H1 (cell line): ENCODE measurements around the gene SOX2. TPM values are rescaled to one million over a fixed set of nuclear protein-coding genes. Genes with fewer than 3 reads are reported as not detected.

Source experiments
- CTCF ChIA-PET: fragments of 300-600 bp; sonication (Branson Sonifier 250); formaldehyde crosslinking; loops from one replicate; lab custom pipeline; 2021; ENCODE audit not compliant: partially characterized antibody; lab: Charles Lee
- POLR2A ChIA-PET: fragments of 300-600 bp; sonication (Branson Sonifier 250); formaldehyde crosslinking; loops from one replicate; lab custom pipeline; 2021; ENCODE audit warnings: inconsistent platforms; ENCODE audit not compliant: partially characterized antibody; lab: Charles Lee
- DNase-seq, 2 experiments: peaks; one replicate each; pipeline versions ENCODE4 v3.0.0 to v3.0.0-alpha.2; 2010 to 2022; ENCODE audit warnings: low spot score in 2 of 2, low read depth in 1 of 2, mixed read lengths in 1 of 2
- FAIRE-seq: peaks from 2 replicates; lab custom pipeline; 2011; peaks lifted over from hg19 to GRCh38; lab: Jason Lieb, UNC
- H2AFZ ChIP-seq: 2 replicates; pipeline ENCODE4 v1.8.1; 2012; ENCODE audit warnings: low read length, inconsistent platforms
- H2AK5ac ChIP-seq: 2 replicates; pipeline ENCODE4 v1.6.1; 2013; ENCODE audit warnings: low read depth, low read length
- H2BK120ac ChIP-seq: replicated peaks from 2 replicates; pipeline ENCODE3; 2013; ENCODE audit warnings: low read depth, low read length, inconsistent platforms
- H2BK12ac ChIP-seq: 2 replicates; pipeline ENCODE4 v1.6.1; 2013; ENCODE audit warnings: low read depth, low read length
- H2BK15ac ChIP-seq: 2 replicates; pipeline ENCODE4 v1.6.1; 2013; ENCODE audit warnings: low read length
- H2BK20ac ChIP-seq: 2 replicates; pipeline ENCODE4 v1.6.1; 2013; ENCODE audit warnings: low read length
- H2BK5ac ChIP-seq: 2 replicates; pipeline ENCODE4 v1.6.1; 2013; ENCODE audit warnings: low read depth, low read length
- H3K14ac ChIP-seq: 2 replicates; pipeline ENCODE4 v1.6.1; 2013; ENCODE audit warnings: inconsistent platforms; ENCODE audit not compliant: insufficient read length
- H3K18ac ChIP-seq: 2 replicates; pipeline ENCODE4 v1.6.1; 2013; ENCODE audit warnings: low read length; ENCODE audit errors: extremely low read depth
- H3K23ac ChIP-seq: 2 replicates; pipeline ENCODE4 v1.6.1; 2013; ENCODE audit warnings: inconsistent platforms; ENCODE audit not compliant: insufficient read length
- H3K23me2 ChIP-seq: 2 replicates; pipeline ENCODE4 v1.6.1; 2013; ENCODE audit warnings: low read depth, low read length
- H3K27ac ChIP-seq: 2 replicates; pipeline ENCODE4 v1.6.1; 2011; ENCODE audit warnings: low read depth, low read length, inconsistent platforms
- H3K27me3 ChIP-seq, 4 experiments: replicated peaks in 1 of 4; 1 replicate in 1 of 4; 2 replicates in 3 of 4; pipeline versions ENCODE4 v1.6.1 to v1.8.1; 2011 to 2013; ENCODE audit warnings: low read length in 3 of 4, mild to moderate bottlenecking in 3 of 4, inconsistent platforms in 2 of 4, mixed read lengths in 2 of 4, moderate library complexity in 1 of 4; ENCODE audit not compliant: control insufficient read depth in 3 of 4, insufficient read depth in 3 of 4; ENCODE audit errors: extremely low read depth in 1 of 4
- H3K36me3 ChIP-seq, 4 experiments: 2 replicates each; pipeline versions ENCODE4 v1.6.1 to v1.8.1; 2011 to 2013; ENCODE audit warnings: mild to moderate bottlenecking in 4 of 4, low read length in 3 of 4, moderate library complexity in 2 of 4, control low read depth in 1 of 4, inconsistent platforms in 1 of 4; ENCODE audit not compliant: insufficient read depth in 4 of 4, control insufficient read depth in 2 of 4
- H3K4ac ChIP-seq: replicated peaks from 2 replicates; pipeline ENCODE3; 2013; ENCODE audit warnings: low read length, low read depth, mixed read lengths, inconsistent platforms; ENCODE audit not compliant: insufficient read length
- H3K4me1 ChIP-seq, 4 experiments: replicated peaks in 1 of 4; 1 replicate in 1 of 4; 2 replicates in 3 of 4; pipeline versions ENCODE4 v1.6.1 to v1.8.1; 2011 to 2013; ENCODE audit warnings: low read length in 3 of 4, inconsistent platforms in 2 of 4, mixed read lengths in 1 of 4; ENCODE audit not compliant: insufficient read depth in 4 of 4, control insufficient read depth in 3 of 4
- H3K4me2 ChIP-seq, 2 experiments: 2 replicates each; pipeline versions ENCODE4 v1.6.1 to v1.8.1; 2011 to 2013; ENCODE audit warnings: low read depth in 2 of 2, low read length in 2 of 2, control low read depth in 1 of 2, inconsistent platforms in 1 of 2, mild to moderate bottlenecking in 1 of 2; ENCODE audit not compliant: insufficient read depth in 1 of 2
- H3K4me3 ChIP-seq, 4 experiments: fragments of 200-600, 300-600 bp in 1 of 4; sonication (generic), shearing (Covaris generic), sonication (Bioruptor Twin) in 1 of 4; 2 replicates each; pipeline versions ENCODE4 v1.5.1 to v1.8.1; 2011 to 2016; ENCODE audit warnings: low read length in 4 of 4, low read depth in 3 of 4, control low read depth in 2 of 4, inconsistent platforms in 2 of 4, mild to moderate bottlenecking in 2 of 4, mixed read lengths in 1 of 4, moderate library complexity in 1 of 4; ENCODE audit not compliant: insufficient read depth in 2 of 4; ENCODE audit errors: extremely low read depth in 1 of 4
- H3K56ac ChIP-seq: replicated peaks from 2 replicates; pipeline ENCODE3; 2013; ENCODE audit warnings: low read depth, mild to moderate bottlenecking, mixed read lengths, low read length, inconsistent platforms; ENCODE audit not compliant: insufficient read length
- H3K79me1 ChIP-seq: 2 replicates; pipeline ENCODE4 v1.6.1; 2013; ENCODE audit warnings: low read depth, low read length, control low read depth
- H3K79me2 ChIP-seq, 2 experiments: 2 replicates each; pipeline versions ENCODE4 v1.6.1 to v1.8.1; 2012 to 2013; ENCODE audit warnings: low read length in 2 of 2, mild to moderate bottlenecking in 2 of 2, inconsistent platforms in 1 of 2; ENCODE audit not compliant: insufficient read depth in 2 of 2, control insufficient read depth in 1 of 2
- H3K9ac ChIP-seq, 4 experiments: replicated peaks in 1 of 4; 1 replicate in 1 of 4; 2 replicates in 3 of 4; pipeline versions ENCODE4 v1.6.1 to v1.8.1; 2011 to 2013; ENCODE audit warnings: low read depth in 3 of 4, low read length in 3 of 4, control low read depth in 2 of 4, mild to moderate bottlenecking in 2 of 4, moderate library complexity in 2 of 4, inconsistent platforms in 1 of 4; ENCODE audit errors: extremely low read depth in 1 of 4
- H3K9me3 ChIP-seq, 2 experiments: 2 replicates each; pipeline versions ENCODE4 v1.6.1 to v1.8.1; 2012 to 2013; ENCODE audit warnings: mild to moderate bottlenecking in 2 of 2, moderate library complexity in 2 of 2, control low read depth in 1 of 2, inconsistent platforms in 1 of 2, low read depth in 1 of 2, low read length in 1 of 2, mixed read lengths in 1 of 2; ENCODE audit not compliant: insufficient read depth in 2 of 2
- H4K20me1 ChIP-seq, 2 experiments: replicated peaks in 1 of 2; 2 replicates each; pipeline versions ENCODE3 to v1.8.1; 2011 to 2013; ENCODE audit warnings: inconsistent platforms in 2 of 2, low read length in 2 of 2, mild to moderate bottlenecking in 1 of 2; ENCODE audit not compliant: insufficient read depth in 2 of 2, control insufficient read depth in 1 of 2
- H4K5ac ChIP-seq: 2 replicates; pipeline ENCODE4 v1.6.1; 2013; ENCODE audit warnings: low read length, low read depth, mixed read lengths, inconsistent platforms; ENCODE audit not compliant: insufficient read length
- H4K8ac ChIP-seq: 2 replicates; pipeline ENCODE4 v1.8.0; 2013; ENCODE audit warnings: mild to moderate bottlenecking, moderate library complexity, low read length, inconsistent platforms; ENCODE audit not compliant: insufficient read depth; ENCODE audit errors: extremely low read depth
- H4K91ac ChIP-seq: replicated peaks from 2 replicates; pipeline ENCODE3; 2013; ENCODE audit warnings: low read length, mixed read lengths, inconsistent platforms; ENCODE audit not compliant: insufficient read length
- BACH1 ChIP-seq: IDR thresholded peaks from 2 replicates; pipeline ENCODE4 v1.6.1; 2012; ENCODE audit warnings: low read length, improper control_type of control experiment
- CBX8 ChIP-seq: fragments of 300-800, 300-1000 bp; sonication (generic); IDR thresholded peaks from 2 replicates; pipeline ENCODE4 v1.7.1; 2016; ENCODE audit warnings: low read depth, low read length, borderline replicate concordance
- CREB1 ChIP-seq: IDR thresholded peaks from 2 replicates; pipeline ENCODE4 v1.6.1; 2012; ENCODE audit warnings: inconsistent platforms
- JUND ChIP-seq: IDR thresholded peaks from 2 replicates; pipeline ENCODE4 v1.6.1; 2011; ENCODE audit warnings: mild to moderate bottlenecking, improper control_type of control experiment, low read length
- KDM5A ChIP-seq: fragments of 200-600 bp; IDR thresholded peaks from 2 replicates; pipeline ENCODE4 v1.7.1; 2012; ENCODE audit warnings: mild to moderate bottlenecking, low read length, inconsistent platforms, mixed read lengths
- POLR2AphosphoS5 ChIP-seq: IDR thresholded peaks from 2 replicates; pipeline ENCODE4 v1.6.1; 2011; ENCODE audit warnings: low read depth, low read length
- POU5F1 ChIP-seq: IDR thresholded peaks from 2 replicates; pipeline ENCODE4 v1.6.1; 2011; ENCODE audit warnings: low read depth, mild to moderate bottlenecking, low read length, moderate library complexity
- SP2 ChIP-seq: IDR thresholded peaks from 2 replicates; pipeline ENCODE4 v1.6.1; 2012; ENCODE audit warnings: mild to moderate bottlenecking, low read length, inconsistent platforms
- SRF ChIP-seq: IDR thresholded peaks from 2 replicates; pipeline ENCODE4 v1.6.1; 2011; ENCODE audit warnings: mild to moderate bottlenecking, low read depth, low read length, moderate library complexity
- YY1 ChIP-seq: IDR thresholded peaks from 2 replicates; pipeline ENCODE4 v1.6.1; 2011; ENCODE audit warnings: low read depth, mild to moderate bottlenecking, low read length
- WGBS, 2 experiments: shearing (Covaris generic) in 1 of 2; methylation state at CpG; one replicate each; pipeline versions ENCODE4 v1.1.6 to v1.1.7; 2013 to 2015; ENCODE audit warnings: low lambda C conversion rate in 2 of 2, mixed read lengths in 2 of 2, inconsistent platforms in 1 of 2, low coverage in 1 of 2, missing lambda C conversion rate in 1 of 2; ENCODE audit not compliant: insufficient replicate concordance in 2 of 2, insufficient coverage in 1 of 2, insufficient read length in 1 of 2; ENCODE audit errors: extremely low coverage in 1 of 2, missing lambda C conversion rate in 1 of 2; 5-methylcytosine and 5-hydroxymethylcytosine counted together
- polyA plus RNA-seq, 7 experiments: library from polyadenylated mRNA; depleted of rRNA in 3 of 7; stranded (reverse) in 5 of 7; unstranded in 2 of 7; fragments of >200 nt in 5 of 7; fragments of 200-250 nt in 2 of 7; gene quantifications; 1 replicate in 5 of 7; 2 replicates in 1 of 7; 4 replicates in 1 of 7; pipeline versions ENCODE4 v1.2.1 to v1.2.3, GENCODE V29; 2011 to 2013; ENCODE audit warnings: missing spikeins in 2 of 7, mixed read lengths in 2 of 7
- total RNA-seq: library from RNA; stranded (reverse); fragmentation: NEBNext Ultra II Directional; extraction: Animal tissue kit (Norgen Biotek cat#: 25700); gene quantifications from 2 replicates; pipeline ENCODE4 v1.2.1, GENCODE V29; 2021

Gene SOX2
- total and polyA plus RNA-seq, 2 of the 8 experiments (the other 6 are each of a cell fraction or from before 2014, with no cell fraction given), result 149 to 247 TPM

- no peak overlapping the region for H3K18ac ChIP-seq
Measured at GRCh38 chr3:181738551-181738950, 26.8 kb downstream of the SOX2 start.

More at GRCh38 chr3:181738551-181738950, 26.8 kb downstream of the SOX2 start:
- DNase-seq, result no peak
- Histone ChIP-seq H3K56ac (no peak overlapping the region), H2BK5ac (no peak overlapping the region), H3K9me3 (no peaks in the 10 kb centered on the region), H3K4me1 (peaks cover 0 to 14% (median 10%) of the 10 kb centered on the region in 4 experiments; a peak in 5 of 7 replicates), H2BK120ac (no peak overlapping the region), H3K23ac (no peak overlapping the region), H2AK5ac (no peak overlapping the region), H3K27ac (no peak overlapping the region), H2BK20ac (no peak overlapping the region), H3K23me2 (peaks cover 1% of the 10 kb centered on the region; the same call in 1 of the 2 replicates), H3K4me2 (no peak overlapping the region), H3K27me3 (peaks cover 0 to 6% (median 4%) of the 10 kb centered on the region in 4 experiments; a peak in 4 of 7 replicates), H3K36me3 (no peaks in the 10 kb centered on the region; a peak in 1 of 8 replicates), H3K9ac (no peak overlapping the region), H4K91ac (no peak overlapping the region), H3K4me3 (no peak overlapping the region), H2BK12ac (no peak overlapping the region), H3K4ac (no peak overlapping the region), H3K79me2 (no peaks in the 10 kb centered on the region), H3K14ac (no peak overlapping the region), H4K8ac (no peak overlapping the region), H4K20me1 (no peaks in the 10 kb centered on the region), H2BK15ac (no peak overlapping the region), H4K5ac (no peak overlapping the region), H2AFZ (no peak overlapping the region), H3K79me1 (no peaks in the 10 kb centered on the region)
- FAIRE-seq, result no peak
- TF ChIP-seq JUND (no peak), POU5F1 (no peak), KDM5A (no peak), SRF (no peak), BACH1 (no peak), CREB1 (no peak), YY1 (no peak), POLR2AphosphoS5 (no peak), CBX8 (no peak), SP2 (no peak)
- WGBS, 2 experiments, result 91% methylated on average over 5 of the region's 5 CpGs; no CpG with 5 or more reads in 1 of the 2 experiments
- ChIA-PET CTCF (interaction anchor here (0.8 kb wide), 1 partner anchor 36 kb away, joined by 3 read pairs; no protein-coding TSS in a partner anchor), POLR2A (no interaction called here)
